Kidney glomerular epithelial cell (primary cell): ENCODE measurements around the gene RNF144A.

Source experiments
- DNase-seq: peaks from one replicate; lab custom pipeline; 2025; lab: John Stamatoyannopoulos, UW

RNF144A gene

DNA sequence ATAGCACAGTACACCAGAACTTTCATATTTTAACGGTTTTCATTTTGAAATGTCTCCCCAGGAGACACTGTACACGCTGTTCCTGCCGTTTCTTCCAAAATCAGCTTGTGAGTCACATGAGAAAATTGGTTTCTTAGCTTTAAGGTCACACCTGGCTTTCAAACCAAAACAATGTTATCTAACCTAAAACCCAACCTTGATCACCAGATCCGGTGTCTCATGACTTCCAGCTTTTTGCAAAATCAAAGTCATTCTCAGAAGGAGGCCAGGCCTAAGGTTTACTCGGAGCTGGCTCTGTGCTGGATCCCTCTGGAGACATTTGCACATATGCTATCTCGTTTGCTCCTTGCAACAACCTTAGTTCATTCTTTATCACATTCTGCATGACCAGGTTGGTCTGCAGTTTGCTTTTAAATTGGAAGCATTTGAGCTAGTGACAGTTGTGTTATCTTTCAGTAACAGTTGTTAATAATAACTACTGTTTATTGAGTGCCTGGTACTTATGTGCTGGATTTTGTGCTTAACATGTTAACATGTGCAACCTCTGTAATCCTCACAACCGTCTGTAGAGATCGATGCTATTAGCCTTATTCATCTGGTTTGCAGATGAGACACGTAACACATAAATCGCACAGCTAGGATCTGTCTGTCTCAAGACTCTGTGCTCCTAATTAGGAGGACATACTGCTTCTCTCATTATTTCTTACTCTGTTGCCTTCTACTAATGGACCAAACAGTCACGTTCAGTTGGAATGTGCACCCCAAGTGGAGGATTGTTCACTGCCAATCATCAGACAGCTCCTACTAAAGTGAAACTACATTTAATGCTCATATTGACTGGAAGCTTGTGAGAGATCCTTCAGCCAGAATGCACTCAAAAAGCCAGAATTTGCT, 105.5 kb downstream of the RNF144A start:
- DNase-seq: no peak

DNA sequence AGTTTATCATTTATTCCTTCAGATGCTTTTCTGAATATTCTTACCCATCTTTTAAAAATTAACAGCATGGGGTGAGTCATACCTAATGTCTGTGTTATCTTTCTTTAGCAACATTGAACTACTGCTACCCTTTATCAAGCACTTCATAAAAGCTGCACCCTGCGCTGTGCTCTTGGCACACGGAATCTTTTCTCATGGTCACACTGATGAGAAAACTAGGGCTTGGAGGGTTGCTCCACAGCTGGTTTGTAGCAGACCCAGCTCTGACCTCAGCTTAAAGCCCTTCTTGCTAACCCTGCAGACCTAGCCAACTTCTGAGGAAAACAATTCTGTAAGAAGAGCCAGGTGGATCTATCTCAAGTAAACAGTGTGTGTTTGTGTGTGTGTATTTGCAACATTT, 106.3 kb downstream of the RNF144A start:
- DNase-seq: no peak

DNA sequence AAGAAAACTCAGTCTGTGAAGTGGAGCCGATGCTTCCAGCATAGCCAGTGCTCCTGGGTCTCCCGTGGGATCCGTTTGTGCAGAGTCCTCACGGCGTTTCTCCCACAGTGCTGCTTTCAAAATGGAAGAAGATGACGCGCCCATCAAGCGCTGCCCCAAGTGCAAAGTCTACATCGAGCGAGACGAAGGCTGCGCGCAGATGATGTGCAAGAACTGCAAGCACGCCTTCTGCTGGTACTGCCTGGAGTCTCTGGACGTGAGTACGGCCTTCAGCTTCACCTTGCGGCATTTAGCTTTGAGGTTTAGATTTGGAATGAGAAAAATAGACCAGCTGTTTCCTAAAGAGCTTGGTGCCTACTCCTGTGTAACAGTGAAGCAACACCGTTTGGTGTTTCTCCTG, 107.0 kb downstream of the RNF144A start:
- DNase-seq: no peak

DNA sequence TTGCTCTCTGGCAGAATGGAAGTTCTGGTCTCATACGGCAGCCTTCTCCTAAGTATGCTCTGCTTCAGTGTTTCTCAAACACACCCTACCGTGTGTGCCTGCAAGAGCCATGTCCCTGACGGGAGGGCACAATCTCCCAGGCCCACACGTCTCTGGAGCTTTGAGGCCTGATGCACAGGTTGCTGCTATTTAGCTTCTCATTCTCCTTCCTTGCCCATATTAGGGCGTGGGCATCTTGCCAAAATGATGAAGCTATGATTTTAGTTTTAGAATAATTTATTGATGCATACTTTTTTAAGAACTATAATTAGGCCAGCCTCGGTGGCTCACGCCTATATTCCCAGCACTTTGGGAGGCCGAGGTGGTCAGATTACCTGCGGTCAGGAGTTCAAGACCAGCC, 107.9 kb downstream of the RNF144A start:
- no peak for DNase-seq

DNA sequence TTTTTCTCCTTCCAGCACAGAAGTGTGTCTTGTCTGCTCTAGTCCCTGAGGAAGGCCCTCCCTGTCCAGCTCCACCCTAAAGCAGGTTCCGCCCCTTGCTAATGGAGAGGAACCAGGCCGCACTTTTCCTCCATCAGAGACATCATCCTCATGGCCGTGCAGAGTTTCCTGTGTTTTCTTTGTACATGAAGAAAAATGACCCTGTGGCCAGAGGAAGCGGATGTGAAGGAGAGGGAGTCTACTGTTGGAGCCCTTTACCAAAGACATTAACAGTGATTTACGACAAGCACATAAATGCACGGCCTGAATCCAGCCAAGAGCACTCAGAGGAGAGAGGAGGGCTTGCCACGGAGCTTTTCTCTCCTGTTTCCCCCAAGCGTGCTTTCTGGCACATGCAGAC, 109.5 kb downstream of the RNF144A start:
- DNase-seq: no peak

DNA sequence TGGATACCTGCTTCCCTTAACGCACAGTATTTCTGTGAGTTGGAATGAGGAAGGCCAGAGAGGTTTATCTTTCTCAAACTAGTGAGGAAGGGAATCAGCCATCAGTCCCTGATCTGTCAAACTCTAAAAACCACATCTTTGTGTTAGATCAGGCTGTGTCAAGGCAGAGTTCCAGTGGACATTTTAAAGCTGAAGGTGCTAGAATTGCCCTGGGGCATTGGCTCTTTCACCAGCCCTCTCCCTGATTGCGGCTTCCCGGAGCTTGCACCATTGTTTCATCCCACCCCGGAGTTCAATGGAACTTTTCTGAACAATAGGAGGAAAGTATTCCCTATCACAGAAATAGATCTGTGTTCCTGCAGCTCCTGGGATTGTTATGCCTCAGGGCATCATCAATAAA, 110.2 kb downstream of the RNF144A start:
- DNase-seq: no peak

DNA sequence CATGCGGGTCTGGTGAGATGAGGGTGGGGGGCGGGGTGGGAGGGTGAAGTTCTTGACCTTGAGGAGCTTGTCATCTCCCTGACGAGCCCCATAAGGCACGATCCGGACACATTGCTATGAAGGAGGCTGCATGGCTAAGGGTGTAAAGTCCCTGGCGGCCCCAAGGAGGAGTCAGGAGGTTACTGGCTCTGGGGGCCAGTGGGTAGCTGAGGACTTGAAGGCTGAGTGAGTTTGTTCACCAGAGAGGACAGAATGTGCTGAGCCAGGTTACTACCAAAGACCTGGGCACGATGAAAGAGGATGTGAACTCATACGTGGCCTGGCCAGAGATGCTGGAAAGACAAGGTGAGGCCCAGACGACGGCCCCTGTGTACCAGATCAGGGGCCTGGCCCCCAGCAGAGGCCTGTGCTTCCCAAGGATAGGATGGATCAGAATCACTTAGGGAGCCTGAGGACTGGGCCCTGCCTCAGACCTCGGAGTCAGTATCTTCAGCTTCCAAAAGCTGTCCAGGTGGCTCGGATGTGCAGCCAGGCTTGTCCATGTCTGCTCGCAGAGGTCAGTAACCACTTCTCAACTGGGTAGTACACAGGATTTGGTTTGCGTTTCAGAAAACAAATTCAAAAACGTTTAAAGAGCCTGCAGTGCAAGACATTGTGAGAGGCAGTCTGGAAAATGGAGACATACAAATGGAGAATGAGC, 110.9 kb downstream of the RNF144A start:
- DNase-seq: no peak

DNA sequence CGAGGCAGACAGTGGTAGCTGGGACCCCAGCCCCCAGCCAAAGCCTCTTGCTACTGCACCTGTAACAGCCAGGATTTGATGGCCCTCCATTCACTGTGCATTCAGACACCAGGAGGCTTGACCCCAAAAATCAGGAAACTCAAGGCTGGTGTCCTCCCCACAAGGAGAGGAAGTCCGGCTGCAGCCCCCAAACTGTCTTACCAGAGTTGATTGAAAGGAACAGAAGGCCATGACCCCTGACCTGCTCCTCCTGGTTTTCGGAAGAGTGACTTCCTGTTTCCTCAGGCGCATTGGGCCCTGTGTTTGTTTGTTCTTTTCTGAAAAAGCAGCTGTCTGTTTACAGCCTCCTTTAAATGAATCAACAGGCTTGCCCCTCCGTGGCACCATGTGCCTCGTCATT, 111.6 kb downstream of the RNF144A start:
- no peak for DNase-seq

DNA sequence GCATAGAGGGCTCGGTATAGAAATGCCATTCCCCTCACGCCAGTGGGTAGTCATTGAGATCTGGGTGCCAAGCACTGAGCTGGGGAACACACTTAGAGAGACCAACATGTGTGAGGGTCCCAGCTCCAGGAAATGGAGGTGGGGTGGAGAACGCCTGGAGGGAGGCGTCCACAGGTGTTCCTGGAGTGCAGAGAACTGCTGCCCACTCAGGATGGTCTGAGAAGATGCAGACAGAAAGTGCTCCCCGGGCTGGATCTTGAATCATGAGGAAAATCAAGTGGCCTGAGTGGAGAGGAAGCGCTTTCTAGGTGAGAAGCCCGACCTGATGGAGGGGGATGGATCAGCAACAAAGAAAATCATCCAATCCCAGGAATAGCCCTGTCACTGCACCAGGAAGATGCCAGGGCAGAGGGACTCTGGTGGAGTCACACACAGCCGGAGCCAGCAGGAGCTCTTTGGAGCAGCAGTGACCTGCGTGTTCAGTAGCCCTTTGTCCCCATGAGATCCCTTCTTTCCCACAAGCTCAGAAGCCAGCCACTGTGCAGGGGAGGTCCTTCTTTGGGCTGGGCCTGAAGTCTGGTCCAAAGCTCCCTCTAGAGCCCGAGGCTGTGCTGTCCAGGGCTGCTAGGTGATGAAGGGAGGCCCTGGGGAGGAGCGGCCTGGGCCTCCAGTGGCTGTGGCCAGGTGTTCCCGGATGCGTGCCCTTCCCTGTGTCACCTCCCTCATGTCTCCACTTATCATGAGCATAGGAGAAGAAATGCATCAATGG, 112.3 kb downstream of the RNF144A start:
- DNase-seq: no peak

DNA sequence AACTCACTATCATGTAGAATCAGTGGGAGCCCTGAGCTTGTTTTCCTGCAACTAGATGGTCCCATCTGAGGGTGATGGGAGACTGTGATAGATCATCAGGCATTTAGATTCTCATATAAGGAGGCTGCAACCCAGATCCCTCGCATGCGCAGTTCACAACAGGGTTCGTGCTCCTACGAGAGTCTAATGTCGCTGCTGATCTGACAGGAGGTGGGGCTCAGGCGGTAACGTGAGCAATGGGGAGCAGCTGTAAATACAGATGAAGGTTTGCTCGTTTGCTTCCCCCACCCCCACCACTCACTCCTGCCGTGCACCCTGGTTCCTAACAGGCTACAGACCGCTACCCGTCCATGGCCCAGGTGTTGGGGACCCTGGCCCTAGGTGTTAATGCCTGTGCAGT, 113.6 kb downstream of the RNF144A start:
- no peak for DNase-seq

DNA sequence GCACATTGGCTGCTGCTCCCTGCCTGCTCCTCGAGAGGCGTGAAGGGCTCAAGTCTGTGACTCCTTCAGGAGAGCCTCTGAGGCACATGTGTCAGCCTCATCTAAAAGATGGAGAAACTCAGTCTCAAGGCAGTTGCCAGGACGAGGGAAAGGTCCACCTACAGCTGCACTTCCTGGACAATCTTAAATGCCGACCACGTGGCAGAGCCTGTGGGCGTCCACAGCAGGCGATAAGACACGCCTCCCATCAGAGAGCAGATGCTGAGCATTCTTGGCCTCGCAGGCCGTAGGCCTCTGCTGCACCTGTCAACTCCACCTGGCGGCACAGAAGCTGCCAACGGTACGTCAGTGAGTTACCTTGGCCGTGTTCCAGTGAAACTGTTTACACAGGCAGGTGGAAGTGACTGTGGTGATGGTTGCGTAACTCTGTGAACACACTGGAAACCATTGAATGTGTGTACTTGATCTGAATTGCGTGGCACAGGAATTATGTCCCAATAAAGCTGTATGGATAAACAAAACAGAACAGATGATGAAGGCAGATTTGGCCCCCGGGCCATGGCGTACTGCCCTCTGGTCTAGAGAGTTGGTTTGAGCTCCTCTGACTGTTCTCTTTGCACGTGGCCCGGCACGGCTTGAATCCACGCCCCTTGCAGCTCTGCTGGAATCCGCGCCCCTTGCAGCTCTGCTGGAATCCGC, 114.5 kb downstream of the RNF144A start:
- DNase-seq: no peak

DNA sequence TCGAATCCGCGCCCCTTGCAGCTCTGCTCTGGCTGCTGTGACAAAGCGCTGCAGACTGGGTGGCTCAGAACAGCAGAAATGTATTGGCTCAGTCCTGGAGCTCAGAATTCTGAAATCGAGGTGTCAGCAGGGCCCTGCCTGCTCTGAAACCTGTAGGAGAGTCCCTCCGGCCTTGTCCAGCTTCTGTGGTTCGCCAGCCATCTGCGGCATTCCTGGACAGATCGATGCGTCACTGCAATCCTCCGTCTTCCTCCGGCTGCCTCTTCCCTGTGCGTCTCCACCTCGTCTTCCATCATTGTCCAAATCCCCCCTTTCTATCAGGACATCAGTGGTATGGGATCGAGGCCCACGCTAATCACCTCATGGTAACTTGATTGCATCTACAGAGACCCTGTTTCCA, 115.2 kb downstream of the RNF144A start:
- DNase-seq: no peak

DNA sequence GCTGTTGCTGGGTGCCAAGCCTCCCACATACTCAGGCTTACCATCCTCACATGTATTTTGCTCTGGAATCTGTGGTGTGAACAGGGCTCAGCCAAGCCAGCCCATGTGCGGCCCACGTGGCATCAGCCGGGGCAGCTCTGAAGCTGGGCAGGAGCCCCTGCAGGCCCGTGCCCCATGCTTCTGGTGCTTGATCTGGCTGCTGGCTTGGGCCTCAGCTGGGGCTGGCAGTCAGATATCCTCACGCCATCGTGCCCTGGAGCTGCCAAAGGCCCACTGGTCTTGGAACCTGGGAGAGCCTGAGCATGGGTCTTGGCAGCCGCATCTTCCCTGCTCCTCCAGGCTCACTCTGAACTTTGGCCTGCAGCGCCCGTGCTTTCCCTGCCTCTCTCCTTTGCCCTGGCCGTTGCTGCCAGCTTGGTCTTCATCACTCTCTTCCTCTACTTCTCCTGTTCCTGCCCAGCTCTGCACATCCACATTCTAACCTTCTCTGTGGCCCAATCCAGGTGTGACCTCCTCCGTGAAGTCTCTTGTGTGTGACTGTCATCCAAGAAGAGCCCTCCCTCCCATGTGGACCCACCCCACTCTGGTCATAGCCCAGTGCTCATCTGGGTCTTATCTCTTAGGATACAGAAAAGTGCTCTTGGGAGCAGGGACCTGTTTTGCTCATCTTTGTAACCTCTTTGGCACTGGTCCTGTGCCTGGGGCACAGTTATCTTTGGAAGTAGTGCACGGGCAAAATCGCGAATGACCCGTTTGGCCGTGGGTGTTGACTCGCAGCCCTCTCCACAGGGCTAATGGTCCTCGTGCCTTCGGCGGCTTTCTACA, 116.1 kb downstream of the RNF144A start:
- DNase-seq: no peak

DNA sequence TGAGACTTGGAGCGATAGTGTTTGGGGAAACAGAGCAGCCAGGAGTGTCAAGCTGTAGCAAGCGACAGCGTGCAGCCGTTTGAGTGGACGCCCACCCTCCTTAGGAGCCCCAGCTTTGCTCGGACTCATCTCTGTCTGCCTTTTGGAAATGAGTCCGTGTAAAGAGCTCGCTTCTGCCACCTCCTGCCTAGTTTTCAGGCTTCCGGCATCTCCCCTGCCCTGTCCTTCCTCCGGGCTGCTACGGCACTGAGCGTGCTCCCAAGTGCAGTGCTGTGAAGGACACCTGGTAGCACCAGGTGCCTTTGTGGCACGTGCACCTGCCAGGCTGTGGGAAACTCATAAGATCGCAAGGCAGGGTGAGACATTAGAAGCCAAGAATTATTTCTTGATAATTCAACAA, 117.1 kb downstream of the RNF144A start:
- DNase-seq: no peak

DNA sequence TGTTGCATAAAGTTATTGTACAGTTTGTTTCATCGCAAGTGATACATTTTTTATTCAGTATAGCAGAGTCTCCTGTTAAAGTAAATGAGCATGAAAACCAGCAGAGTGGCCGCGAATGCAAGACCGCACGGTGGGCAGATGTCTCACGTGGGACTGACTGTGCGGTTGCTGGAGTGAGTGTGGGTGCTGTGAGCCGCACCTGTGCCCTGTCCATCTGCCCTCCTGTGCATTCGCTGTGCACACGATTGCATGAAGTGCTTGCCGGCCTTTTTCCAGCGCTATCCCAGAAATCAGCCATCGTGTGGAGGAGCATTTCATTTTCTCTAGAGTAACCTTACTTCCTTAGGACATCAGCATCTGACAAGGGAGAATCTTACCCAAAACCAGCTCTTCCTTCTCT, 118.7 kb downstream of the RNF144A start:
- DNase-seq: no peak

DNA sequence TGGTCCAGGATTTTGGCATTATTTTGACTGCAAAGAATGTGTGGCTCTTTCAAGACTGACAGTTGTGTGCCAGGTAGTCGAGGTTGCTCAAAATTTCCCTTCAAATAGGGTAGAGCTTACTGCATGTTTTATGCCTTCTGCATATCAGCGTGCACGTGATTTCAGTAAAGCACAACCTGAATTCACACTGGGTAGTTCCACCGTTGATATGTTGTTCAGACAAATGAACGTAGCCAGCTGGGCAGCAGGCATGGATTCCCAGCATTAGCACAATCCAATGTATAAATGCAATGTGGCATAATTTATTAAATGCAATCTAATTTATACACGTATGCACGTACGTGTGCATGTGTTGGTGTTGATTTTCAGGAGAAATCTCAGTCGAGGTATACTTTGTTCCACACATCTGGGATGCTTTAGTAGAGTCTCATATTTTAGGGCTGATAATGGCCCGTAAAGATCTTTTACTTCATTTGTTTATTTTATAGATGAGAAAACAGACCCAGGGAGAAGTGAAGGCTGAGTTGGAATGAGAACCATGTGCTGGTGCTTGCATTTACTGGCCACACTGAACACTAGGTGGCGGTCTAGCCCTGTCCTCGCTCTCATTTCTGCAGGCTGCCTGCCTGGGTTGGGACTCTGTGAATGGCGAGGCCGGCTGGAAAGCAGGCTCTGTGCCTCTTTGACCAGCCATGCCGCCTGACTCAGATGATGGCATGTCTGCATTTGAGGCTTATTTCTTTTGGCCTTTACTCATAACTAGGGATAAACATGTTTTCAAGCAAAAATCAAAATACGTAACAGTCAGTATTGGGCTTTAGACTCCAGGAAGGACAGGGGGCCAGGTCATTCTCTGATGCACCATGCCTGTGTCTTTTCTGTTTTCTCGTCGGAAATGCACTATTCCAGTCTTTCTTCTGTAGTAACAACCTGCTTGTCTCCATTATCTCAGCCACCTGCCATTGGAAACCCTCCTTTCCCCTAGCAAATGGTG, 120.4 kb downstream of the RNF144A start:
- peak; percentile 43 for DNase-seq

DNA sequence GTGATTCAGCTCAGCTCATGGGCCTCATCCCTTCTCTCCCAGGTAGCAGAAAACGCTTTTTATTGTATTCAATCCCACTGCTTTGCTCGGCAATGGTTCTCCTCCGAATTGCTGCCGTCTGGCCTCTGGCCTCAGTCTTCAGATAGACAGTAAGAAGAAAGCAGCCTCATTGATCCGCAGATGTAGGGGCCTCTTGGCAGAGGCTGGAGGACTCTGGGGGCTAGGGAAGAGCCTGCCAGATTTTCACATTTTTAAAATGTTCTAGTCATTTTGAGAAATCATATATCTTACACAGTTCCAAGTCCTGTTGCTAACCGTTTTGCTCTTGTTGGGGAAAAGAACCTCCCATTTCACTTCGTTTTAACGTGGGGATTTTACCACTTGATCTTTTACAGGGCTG, 123.3 kb downstream of the RNF144A start:
- no peak for DNase-seq

DNA sequence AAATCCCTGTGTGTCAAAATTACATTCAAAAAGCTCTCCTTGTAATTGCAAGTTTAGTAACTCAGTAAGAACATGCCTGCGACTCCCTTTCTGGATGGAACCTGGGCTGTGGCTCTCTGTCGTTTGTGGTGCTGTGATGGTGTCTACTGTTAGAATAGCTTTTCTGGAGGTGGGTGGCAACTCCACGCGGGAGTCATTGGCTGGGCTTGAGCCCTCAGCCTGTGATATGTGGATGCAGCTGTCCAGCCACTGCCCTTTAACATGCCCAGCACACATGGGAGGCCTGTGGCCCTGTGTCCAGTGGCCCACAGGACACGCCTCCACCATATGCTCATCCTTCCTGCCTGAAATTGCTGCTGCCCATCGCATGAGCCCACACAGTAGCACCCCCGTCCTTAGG, 124.2 kb downstream of the RNF144A start:
- DNase-seq: no peak

DNA sequence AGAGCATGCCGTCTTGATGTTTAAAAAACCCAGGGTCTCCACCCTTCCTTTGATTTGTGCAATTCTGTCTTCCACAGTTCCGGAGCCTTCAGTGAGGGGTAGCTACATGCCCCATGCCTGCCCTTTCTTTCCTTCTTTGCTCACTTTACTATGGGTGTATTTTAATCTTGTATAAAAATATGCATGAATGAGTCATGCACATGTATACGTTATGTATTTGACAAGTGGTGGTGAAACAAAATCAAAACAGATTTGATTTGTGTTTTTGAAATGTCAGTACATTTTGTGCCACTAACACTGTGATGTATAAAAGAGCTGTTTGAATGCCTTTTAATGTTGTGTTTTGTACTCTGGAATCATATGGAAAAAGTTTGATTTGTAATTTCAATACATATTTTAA, 126.5 kb downstream of the RNF144A start:
- DNase-seq: no peak
